SK-N-SH (cell line): ENCODE results near the gene BMX. TPM values are rescaled to one million over a fixed set of nuclear protein-coding genes. Genes with fewer than 3 reads are reported as not detected.

Experiments
- CTCF ChIA-PET: fragments of 300-600, 350-600 bp; formaldehyde crosslinking; extraction: SDS; loops from one replicate; lab custom pipeline; 2021; lab: Yijun Ruan, JAX
- POLR2A ChIA-PET: fragments of 350-600 bp; sonication (Branson Sonifier 250); formaldehyde crosslinking; extraction: SDS; loops from one replicate; lab custom pipeline; 2020; ENCODE audit warnings: antibody characterized with exemption, inconsistent platforms; lab: Yijun Ruan, JAX
- DNase-seq: peaks from one replicate; pipeline ENCODE4 v3.0.0; 2012
- H2AFZ ChIP-seq: fragments of 200-600 bp; sonication (generic); 2 replicates; pipeline ENCODE4 v1.8.1; 2016; ENCODE audit warnings: antibody characterized with exemption, mild to moderate bottlenecking, low read depth
- H3F3A ChIP-seq: fragments of 200-600 bp; sonication (generic); replicated peaks from 2 replicates; pipeline ENCODE3; 2016; ENCODE audit warnings: antibody characterized with exemption, mild to moderate bottlenecking; ENCODE audit not compliant: insufficient read depth
- H3K27ac ChIP-seq, 2 experiments: fragments of 200-500 bp in 1 of 2; fragments of 200-600 bp in 1 of 2; sonication (Bioruptor generic) in 1 of 2; sonication (generic), shearing (Covaris generic) in 1 of 2; 2 replicates each; pipeline versions ENCODE4 v1.5.1 to v1.6.1; 2014 to 2016; ENCODE audit warnings: low read depth in 2 of 2, inconsistent platforms in 1 of 2, low read length in 1 of 2, mild to moderate bottlenecking in 1 of 2, mixed read lengths in 1 of 2
- H3K27me3 ChIP-seq: fragments of 200-600 bp; sonication (generic), shearing (Covaris generic); 2 replicates; pipeline ENCODE4 v1.6.1; 2016; ENCODE audit warnings: mixed run types; ENCODE audit not compliant: insufficient read depth
- H3K36me3 ChIP-seq, 2 experiments: fragments of 200-500 bp in 1 of 2; fragments of 200-600 bp in 1 of 2; sonication (Bioruptor generic) in 1 of 2; sonication (generic) in 1 of 2; replicated peaks in 1 of 2; 2 replicates each; pipeline versions ENCODE3 to v1.5.1; 2014 to 2016; ENCODE audit warnings: low read length in 1 of 2, mild to moderate bottlenecking in 1 of 2; ENCODE audit not compliant: insufficient read depth in 2 of 2, control insufficient read depth in 1 of 2
- H3K4me1 ChIP-seq, 2 experiments: fragments of 200-500 bp in 1 of 2; fragments of 200-600 bp in 1 of 2; sonication (Bioruptor generic) in 1 of 2; sonication (generic), shearing (Covaris generic) in 1 of 2; 2 replicates each; pipeline versions ENCODE4 v1.5.1 to v1.6.1; 2014 to 2016; ENCODE audit warnings: low read depth in 1 of 2, low read length in 1 of 2, mixed run types in 1 of 2; ENCODE audit not compliant: insufficient read depth in 2 of 2, control insufficient read depth in 1 of 2
- H3K4me2 ChIP-seq: fragments of 200-600 bp; sonication (generic), shearing (Covaris generic); 2 replicates; pipeline ENCODE4 v1.6.1; 2017; ENCODE audit warnings: mixed run types
- H3K4me3 ChIP-seq, 2 experiments: fragments of 200-500 bp in 1 of 2; fragments of 200-600 bp in 1 of 2; sonication (Bioruptor generic) in 1 of 2; sonication (generic), shearing (Covaris generic) in 1 of 2; 2 replicates each; pipeline versions ENCODE4 v1.5.1 to v1.8.1; 2014 to 2016; ENCODE audit warnings: low read depth in 2 of 2, inconsistent platforms in 1 of 2, low read length in 1 of 2, mild to moderate bottlenecking in 1 of 2, mixed read lengths in 1 of 2, moderate library complexity in 1 of 2
- H3K79me2 ChIP-seq: fragments of 200-600 bp; sonication (generic); 2 replicates; pipeline ENCODE4 v1.8.1; 2017; ENCODE audit warnings: mild to moderate bottlenecking; ENCODE audit not compliant: insufficient read depth
- H3K9ac ChIP-seq: fragments of 200-600 bp; sonication (generic); 2 replicates; pipeline ENCODE4 v1.6.1; 2017; ENCODE audit warnings: mixed run types
- H3K9me2 ChIP-seq: fragments of 200-600 bp; sonication (generic); 2 replicates; pipeline ENCODE4 v1.6.1; 2017; ENCODE audit warnings: mixed run types
- H3K9me3 ChIP-seq: fragments of 200-600 bp; sonication (generic); 2 replicates; pipeline ENCODE4 v1.6.1; 2017; ENCODE audit warnings: mixed run types, mild to moderate bottlenecking, moderate library complexity
- H4K20me1 ChIP-seq: fragments of 200-600 bp; sonication (generic); 2 replicates; pipeline ENCODE4 v1.6.1; 2017; ENCODE audit warnings: mild to moderate bottlenecking, mixed run types; ENCODE audit not compliant: insufficient read depth
- CTCF ChIP-seq: fragments of 200-600 bp; sonication (generic); IDR thresholded peaks from 2 replicates; pipeline ENCODE4 v1.6.1; 2017; ENCODE audit warnings: antibody characterized with exemption, mild to moderate bottlenecking, moderate library complexity
- FOSL2 ChIP-seq: IDR thresholded peaks from 2 replicates; pipeline ENCODE4 v1.4.0; 2012; ENCODE audit warnings: low read depth, mild to moderate bottlenecking, moderate library complexity, borderline replicate concordance
- FOXM1 ChIP-seq: IDR thresholded peaks from 2 replicates; pipeline ENCODE4 v1.4.0; 2012; ENCODE audit warnings: low read depth, mild to moderate bottlenecking
- MEF2A ChIP-seq: IDR thresholded peaks from 2 replicates; pipeline ENCODE4 v1.4.0; 2012; ENCODE audit warnings: low read depth, borderline replicate concordance
- NFIC ChIP-seq: IDR thresholded peaks from 2 replicates; pipeline ENCODE4 v1.4.0; 2012; ENCODE audit warnings: borderline replicate concordance
- PBX3 ChIP-seq: IDR thresholded peaks from 2 replicates; pipeline ENCODE4; 2012
- RAD21 ChIP-seq: IDR thresholded peaks from 2 replicates; pipeline ENCODE4 v1.6.1; 2012; ENCODE audit warnings: mild to moderate bottlenecking, low read length
- SMC3 ChIP-seq: IDR thresholded peaks from 2 replicates; pipeline ENCODE4 v1.6.1; 2012; ENCODE audit warnings: low read depth, low read length, improper control_type of control experiment
- TEAD4 ChIP-seq: IDR thresholded peaks from 2 replicates; pipeline ENCODE4 v1.4.0; 2012; ENCODE audit warnings: mild to moderate bottlenecking, borderline replicate concordance; ENCODE audit not compliant: insufficient read depth
- WGBS: methylation state at CpG from one replicate; pipeline ENCODE4 v1.1.6; 2017; ENCODE audit warnings: low lambda C conversion rate; 5-methylcytosine and 5-hydroxymethylcytosine counted together
- polyA plus RNA-seq, 3 experiments: library from polyadenylated mRNA; depleted of rRNA; stranded (reverse); fragments of >200 nt; gene quantifications; 2 replicates each; pipeline ENCODE4 v1.2.3, GENCODE V29; 2012

Gene BMX
- polyA plus RNA-seq, 1 of the 3 experiments (the other 2 are of a cell fraction): not detected

DNA sequence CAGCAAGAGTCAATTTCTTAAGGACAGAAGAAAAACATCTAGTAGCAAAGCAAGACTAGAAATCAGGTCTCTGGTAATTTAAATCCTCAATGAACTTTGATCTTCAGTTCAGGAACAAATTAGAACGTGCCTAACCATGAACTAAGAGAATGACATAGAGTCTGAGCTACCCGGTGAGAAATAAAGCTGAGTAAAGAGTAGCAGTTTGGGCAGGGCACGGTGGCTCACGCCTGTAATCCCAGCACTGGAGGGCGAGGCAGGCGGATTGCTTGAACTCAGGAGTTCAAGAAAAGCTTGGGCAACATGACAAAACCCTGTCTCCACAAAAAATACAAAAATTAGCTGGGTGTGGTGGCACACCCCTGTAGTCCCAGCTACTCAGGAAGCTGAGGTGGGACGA is 62.4 kb downstream of the BMX start:
- Histone ChIP-seq H3K27me3 (peaks cover 10% of the 10 kb centered on the region), H3K27ac (no peak overlapping the region), H3K9ac (no peak overlapping the region), H3F3A (no peaks in the 10 kb centered on the region), H3K9me3 (no peaks in the 10 kb centered on the region), H4K20me1 (no peaks in the 10 kb centered on the region), H3K4me1 (peaks cover 0 to 3% of the 10 kb centered on the region in 2 experiments; a peak in 1 of 4 replicates), H3K79me2 (no peaks in the 10 kb centered on the region), H2AFZ (no peak overlapping the region)
- WGBS: 40% methylated on average over 6 of the region's 7 CpGs
- TF ChIP-seq FOXM1 (no peak), PBX3 (no peak), NFIC (no peak), FOSL2 (no peak), MEF2A (no peak)
- TF ChIP-seq, all 33 proteins: peak for 0
- no peaks in the 10 kb centered on the region for H3K36me3 ChIP-seq
- no peaks in the 10 kb centered on the region for H3K9me2 ChIP-seq
- ChIA-PET POLR2A (no interaction called here), CTCF (interaction anchor here (1.0 to 1.2 kb wide), 2 partner anchors 70 to 214 kb away, joined by 3 read pairs; partner anchors contain the start of gene PIR)
- H3K4me3 ChIP-seq: no peak overlapping the region
- DNase-seq: no peak
- H3K4me2 ChIP-seq: no peak overlapping the region

DNA sequence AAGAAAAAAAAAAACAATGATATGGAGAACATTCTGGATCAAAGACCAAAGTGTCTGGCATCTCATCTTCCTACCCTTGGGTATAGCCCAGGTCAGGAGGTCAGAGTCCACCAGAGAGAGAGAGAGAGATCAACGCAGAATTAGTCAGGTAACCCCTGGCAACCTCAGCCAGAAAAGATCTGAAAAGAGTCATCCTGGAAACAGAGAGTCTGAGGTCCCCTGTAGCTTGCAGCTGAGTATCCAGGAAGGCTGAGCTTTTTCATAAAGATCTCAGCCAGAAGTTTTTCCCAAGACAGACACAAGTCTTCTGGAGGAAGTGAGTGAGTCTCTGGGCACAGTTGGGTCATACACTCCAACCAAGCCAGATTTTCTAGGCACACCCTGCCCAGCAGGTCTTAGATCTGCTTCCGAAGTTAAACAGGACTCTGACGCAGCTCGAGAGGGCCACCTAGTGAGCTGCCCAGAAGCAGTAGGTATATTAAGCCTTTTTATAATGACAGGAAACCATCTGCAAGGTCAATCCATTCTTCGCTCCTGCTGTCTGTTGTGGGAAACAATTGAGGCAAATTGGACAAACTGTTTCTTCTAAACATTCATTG is 64.5 kb downstream of the BMX start:
- Histone ChIP-seq H3K27ac (no peak overlapping the region; a peak in 1 of 4 replicates), H2AFZ (no peak overlapping the region), H3F3A (no peaks in the 10 kb centered on the region), H3K4me1 (peaks cover 0 to 5% of the 10 kb centered on the region in 2 experiments; a peak in 2 of 4 replicates), H3K4me2 (no peak overlapping the region), H3K4me3 (no peak overlapping the region), H3K79me2 (no peaks in the 10 kb centered on the region), H3K9me3 (no peaks in the 10 kb centered on the region), H3K27me3 (peaks cover 7% of the 10 kb centered on the region; the same call in 1 of the 2 replicates), H3K9me2 (no peaks in the 10 kb centered on the region), H3K9ac (no peak overlapping the region), H3K36me3 (no peaks in the 10 kb centered on the region), H4K20me1 (no peaks in the 10 kb centered on the region)
- 18% methylated on average over 5 of the region's 5 CpGs for WGBS
- ChIA-PET POLR2A (interaction anchor here (0.6 kb wide), 1 partner anchor 51 kb away, joined by 3 read pairs; no protein-coding TSS in a partner anchor), CTCF (interaction anchor here (0.6 to 2.4 kb wide), 14 partner anchors 9 to 216 kb away, joined by 3 to 20 read pairs (median 4); partner anchors contain the start of gene PIR)
- peak; percentile 27 for DNase-seq
- TF ChIP-seq RAD21: peak; percentile 83
- peak; percentile 69 for TF ChIP-seq CTCF
- TF ChIP-seq TEAD4: no peak
- peak; percentile 83 for TF ChIP-seq SMC3
